ENCODE data around the gene LBHD2.

- no peak for TF ChIP-seq POLR2A (IDR thresholded peaks at IDR 0.05; ENCODE audit: low read length)
- TF ChIP-seq GATA1 (IDR thresholded peaks at IDR 0.05; ENCODE audit: low read depth, low read length), result no peak
Observed at GRCh38 chr14:103103461-103104388, 19.7 kb downstream of the LBHD2 start.

Data from erythroblast (primary cell).